Omental fat pad (tissue), 4 donors: ENCODE measurements around the gene CSNK1G2. TPM values are rescaled to one million over a fixed set of nuclear protein-coding genes. Genes with fewer than 3 reads are reported as not detected.
A peak's percentile ranks its signal among the peaks of the same experiment; 100 is the strongest.

ENCODE experiments used
- ATAC-seq: fragments of 150-250 bp; one replicate; pipeline ENCODE4 v1.9.1; 2016; ENCODE audit warnings: mild to moderate bottlenecking, moderate library complexity; ENCODE audit not compliant: low FRiP score
- DNase-seq: peaks from one replicate; pipeline ENCODE4 v3.0.0-alpha.2; 2019; ENCODE audit warnings: low spot score
- CTCF ChIP-seq, 3 donors: fragments of 450-650 bp; IDR thresholded peaks; one replicate each; pipeline ENCODE4 v1.5.1; 2016 to 2017; ENCODE audit warnings: antibody characterized with exemption in 3 of 3, mild to moderate bottlenecking in 3 of 3, moderate library complexity in 2 of 3
- total RNA-seq, 4 donors: library from RNA; depleted of rRNA; stranded (reverse); fragments of >200 nt; gene quantifications; one replicate each; pipeline ENCODE4 v1.1.0, GENCODE V29; 2016

Gene CSNK1G2
- total RNA-seq, 4 donors from 2014 or later = 49.3 to 76.6 (median 52.3) TPM

GRCh38 chr19:1955171-1956121, 14.5 kb downstream of the CSNK1G2 start:
- no peak for TF ChIP-seq CTCF (IDR thresholded peaks at IDR 0.05)

GRCh38 chr19:1956122-1956494, 15.1 kb downstream of the CSNK1G2 start:
- DNase-seq (no peak), ATAC-seq (no peak)
- TF ChIP-seq CTCF (IDR thresholded peaks at IDR 0.05) = no peak

More at GRCh38 chr19:1955171-1956121, 14.5 kb downstream of the CSNK1G2 start:
- ATAC-seq = peak; percentile 17
- DNase-seq = no peak

- no peak for DNase-seq
- ATAC-seq = no peak
- no peak for TF ChIP-seq CTCF (IDR thresholded peaks at IDR 0.05)
Measured at GRCh38 chr19:1956868-1957492, 16.0 kb downstream of the CSNK1G2 start.

GRCh38 chr19:1957562-1958248, 16.7 kb downstream of the CSNK1G2 start:
- no peak for TF ChIP-seq CTCF (IDR thresholded peaks at IDR 0.05)
- ATAC-seq (no peak), DNase-seq (no peak)

GRCh38 chr19:1959928-1960589, 19.1 kb downstream of the CSNK1G2 start:
- no peak for TF ChIP-seq CTCF (IDR thresholded peaks at IDR 0.05)
- no peak for ATAC-seq
- DNase-seq = no peak

GRCh38 chr19:1961000-1961883, 20.3 kb downstream of the CSNK1G2 start:
- DNase-seq (no peak), ATAC-seq (no peak)
- TF ChIP-seq CTCF (IDR thresholded peaks at IDR 0.05) = no peak
